NCI-H1105 (cell line): ENCODE measurements around the gene TM9SF4.
"Not testable (repeated sequence)": the region's sequence is repeated elsewhere in the genome, so short reads cannot be mapped to it uniquely, and the experiment has no call there.

Source experiments
- DNase-seq: peaks from one replicate; lab custom pipeline; 2025; lab: John Stamatoyannopoulos, UW

Gene TM9SF4

GRCh38 chr20:32190616-32191415, 81.3 kb downstream of the TM9SF4 start:
- DNase-seq = peak; percentile 11

GRCh38 chr20:32191422-32191821, 81.9 kb downstream of the TM9SF4 start:
- no peak for DNase-seq

DNA sequence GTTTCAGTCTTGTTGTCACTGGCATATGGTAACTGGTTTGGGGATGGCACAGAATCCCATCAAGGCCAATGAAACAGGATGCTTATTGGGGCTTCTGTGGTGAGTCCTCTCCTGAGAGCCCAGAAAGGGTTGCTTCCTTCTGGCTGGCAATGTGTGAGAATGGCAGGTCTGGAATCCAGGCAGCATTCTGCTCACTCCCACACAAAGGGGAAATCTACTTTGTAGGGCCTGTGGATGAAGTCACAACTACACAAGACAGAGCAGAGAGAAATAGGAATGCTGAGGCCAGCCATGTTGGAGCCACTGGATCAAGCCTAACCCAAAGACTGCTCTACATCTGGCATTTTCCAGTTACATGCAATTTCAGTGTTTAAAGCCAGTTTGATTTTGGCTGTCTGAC, 82.4 kb downstream of the TM9SF4 start:
- DNase-seq = no peak

- no peak for DNase-seq
These were observed 83.2 kb downstream of the TM9SF4 start for GRCh38 chr20:32192698-32193097.

DNA sequence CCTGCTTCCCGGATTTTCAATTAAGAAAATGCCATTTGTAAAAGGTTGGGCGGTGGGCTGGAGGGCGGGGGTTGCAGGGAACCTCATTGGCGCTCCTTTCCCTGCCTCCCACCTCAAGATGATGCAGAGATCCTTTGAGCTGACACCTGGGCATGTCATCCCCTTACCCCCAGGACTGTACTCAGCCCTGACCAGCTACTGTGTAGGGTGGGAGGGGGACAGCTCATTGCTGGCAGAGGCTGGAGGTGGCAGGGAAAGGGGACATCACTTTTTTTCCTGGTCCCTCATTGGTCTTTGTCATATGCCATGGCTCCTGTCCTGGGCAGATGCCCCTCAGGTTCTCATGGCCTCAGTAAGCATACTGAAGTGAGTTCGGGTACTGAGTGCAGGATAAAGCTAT, 83.8 kb downstream of the TM9SF4 start:
- not testable (repeated sequence) for DNase-seq

- no peak for DNase-seq
These were observed 84.5 kb downstream of the TM9SF4 start for GRCh38 chr20:32193996-32194395.

DNA sequence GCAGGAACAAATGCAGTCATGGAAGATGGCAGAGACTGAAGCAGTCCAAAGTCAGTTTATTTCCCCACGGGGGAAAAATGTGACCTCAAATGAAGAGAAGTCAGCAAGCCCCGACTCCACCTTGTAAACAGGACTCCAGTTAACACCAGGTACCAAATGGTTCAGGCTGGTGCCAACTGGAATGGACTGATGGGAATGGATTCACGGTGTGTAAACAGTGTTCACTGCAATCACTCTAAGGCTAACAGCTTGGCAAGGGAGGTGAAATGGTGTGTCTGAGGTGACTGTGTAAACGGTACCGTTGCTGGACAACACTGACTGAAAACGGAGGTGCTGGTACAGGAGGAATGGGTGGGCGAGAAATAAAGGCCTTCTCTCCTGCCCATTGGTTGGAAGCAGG, 86.1 kb downstream of the TM9SF4 start:
- no peak for DNase-seq

GRCh38 chr20:32196613-32197012, 87.1 kb downstream of the TM9SF4 start:
- DNase-seq = not testable (repeated sequence)

DNA sequence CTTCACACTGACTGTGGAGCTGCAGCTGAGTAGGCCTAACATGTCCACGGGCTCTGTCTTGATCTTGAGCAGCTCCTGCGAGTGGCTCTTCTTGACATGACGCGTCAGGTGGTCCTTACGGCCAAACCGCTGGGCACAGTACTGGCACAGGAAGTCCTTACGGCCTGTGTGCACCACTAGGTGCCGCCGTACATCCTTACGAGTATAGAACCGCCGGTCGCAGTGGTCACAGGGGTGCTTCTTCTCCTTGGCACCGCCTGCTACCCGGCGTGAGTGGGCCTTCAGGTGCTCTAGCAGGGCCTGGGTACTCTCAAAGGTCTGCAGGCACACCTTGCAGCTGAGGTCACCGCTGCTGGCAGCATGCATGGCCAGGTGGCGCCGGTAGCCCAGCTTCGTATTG, 87.6 kb downstream of the TM9SF4 start:
- not testable (repeated sequence) for DNase-seq

GRCh38 chr20:32199006-32199405, 89.5 kb downstream of the TM9SF4 start:
- no peak for DNase-seq

DNA sequence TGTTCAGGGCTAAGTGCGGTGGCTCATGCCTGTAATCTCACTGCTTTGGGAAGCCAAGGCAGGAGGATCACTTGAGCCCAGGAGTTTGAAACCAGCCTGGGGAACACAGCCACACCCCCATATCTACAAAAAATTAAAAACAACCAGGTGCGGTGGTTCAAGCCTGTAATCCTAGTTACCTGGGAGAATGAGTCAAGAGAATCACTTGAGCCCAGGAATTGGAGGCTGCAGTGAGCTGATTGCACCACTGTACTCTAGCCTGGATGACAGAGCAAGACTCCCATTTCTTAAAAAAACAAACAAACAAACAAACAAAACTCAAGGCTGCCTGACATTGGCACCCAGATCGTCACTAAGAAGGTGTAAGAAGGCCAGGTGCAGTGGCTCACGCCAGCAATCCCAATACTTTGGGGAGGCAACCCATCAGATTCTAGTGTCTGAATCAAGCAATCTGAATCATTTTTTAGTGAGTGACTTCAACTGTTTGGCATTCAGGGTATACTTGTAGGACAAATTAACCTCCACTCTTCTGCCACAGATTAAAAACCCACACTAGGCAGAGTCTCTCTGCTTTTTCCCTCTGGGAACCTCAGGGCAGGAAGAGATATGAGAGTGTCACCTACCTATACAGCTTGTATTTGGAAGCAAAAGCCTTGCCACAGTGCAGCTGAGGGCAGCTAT, 91.9 kb downstream of the TM9SF4 start:
- DNase-seq = no peak

GRCh38 chr20:32201977-32202363, 92.5 kb downstream of the TM9SF4 start:
- DNase-seq = no peak

DNA sequence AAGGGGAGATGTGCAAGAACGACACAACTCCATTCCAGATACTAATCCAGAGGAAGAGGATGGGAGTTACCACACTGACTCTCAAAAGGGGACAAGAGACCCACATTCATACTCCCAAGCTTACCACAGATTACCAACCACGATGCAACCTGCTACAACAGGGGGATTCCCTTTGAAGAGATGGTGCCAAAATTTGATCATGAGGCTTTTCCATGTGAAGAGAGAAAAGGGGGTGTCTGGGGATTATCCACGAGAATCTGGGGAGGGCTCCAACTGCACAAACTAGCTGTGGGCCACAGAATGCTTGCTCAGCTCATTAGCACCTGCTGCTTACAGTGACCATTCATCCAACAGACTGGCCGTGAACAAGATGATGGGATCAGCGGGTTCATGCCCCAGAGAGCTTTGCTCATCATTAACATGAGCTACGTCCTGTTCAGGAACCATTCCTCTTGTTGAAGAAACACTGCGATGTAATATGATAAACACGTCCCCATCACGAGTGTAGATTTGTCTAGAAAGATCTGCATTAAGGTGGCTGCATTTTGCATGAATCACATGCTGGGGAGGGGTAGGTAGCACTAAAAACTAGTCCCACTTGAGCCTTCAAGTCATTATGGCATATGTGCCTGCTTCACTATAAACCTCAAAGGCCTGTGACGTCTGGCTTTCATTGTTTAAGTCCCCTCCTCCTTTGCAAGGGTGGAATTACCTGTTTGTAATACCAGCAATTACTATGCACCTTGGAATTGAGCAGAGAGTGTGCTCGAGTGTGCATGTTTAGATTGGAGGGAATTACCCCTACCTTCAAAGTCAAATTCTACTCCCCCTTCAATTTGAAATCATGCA, 94.1 kb downstream of the TM9SF4 start:
- DNase-seq = no peak

DNA sequence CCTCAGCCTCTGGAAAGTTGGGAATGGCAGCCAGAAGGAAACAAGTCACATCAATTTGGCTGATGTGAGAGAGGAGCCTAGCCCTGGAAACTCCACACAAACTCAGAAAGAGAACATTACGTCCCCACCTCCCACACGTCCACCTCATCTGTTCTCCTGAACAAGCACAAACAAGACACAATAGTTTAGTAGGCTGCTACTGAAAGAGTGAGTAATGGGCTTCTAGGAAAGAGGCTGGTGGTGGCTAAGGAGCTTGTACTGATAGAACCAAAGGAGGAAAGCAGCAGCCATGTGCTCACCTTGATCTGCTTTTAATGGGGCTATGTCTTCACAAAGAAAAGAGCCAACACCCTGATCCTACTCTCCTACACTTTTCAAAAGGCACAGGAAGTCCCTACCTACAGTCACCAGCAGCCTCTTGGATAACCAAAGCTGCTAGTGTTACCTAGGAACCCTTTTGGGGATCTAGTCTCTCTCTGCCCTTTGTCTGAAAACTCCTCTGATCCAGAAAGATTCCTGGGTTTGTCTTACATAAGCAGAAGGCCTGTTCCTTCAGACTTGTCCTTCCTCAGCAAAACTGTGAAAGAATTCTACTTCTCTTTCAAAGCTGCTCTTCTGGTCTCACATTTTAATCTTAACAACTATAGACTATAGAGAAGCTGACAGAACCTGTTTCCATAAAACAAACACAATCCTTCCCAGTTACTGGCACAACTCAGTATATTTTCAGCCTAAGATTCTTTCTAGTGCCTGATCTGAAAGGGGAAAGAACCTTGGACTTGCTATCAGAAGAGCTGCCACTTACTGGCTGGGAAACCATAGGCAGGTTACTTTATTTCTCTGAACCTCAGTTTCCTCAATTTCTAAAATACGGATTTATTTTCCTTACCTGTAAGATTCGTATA, 94.9 kb downstream of the TM9SF4 start:
- DNase-seq = no peak

DNA sequence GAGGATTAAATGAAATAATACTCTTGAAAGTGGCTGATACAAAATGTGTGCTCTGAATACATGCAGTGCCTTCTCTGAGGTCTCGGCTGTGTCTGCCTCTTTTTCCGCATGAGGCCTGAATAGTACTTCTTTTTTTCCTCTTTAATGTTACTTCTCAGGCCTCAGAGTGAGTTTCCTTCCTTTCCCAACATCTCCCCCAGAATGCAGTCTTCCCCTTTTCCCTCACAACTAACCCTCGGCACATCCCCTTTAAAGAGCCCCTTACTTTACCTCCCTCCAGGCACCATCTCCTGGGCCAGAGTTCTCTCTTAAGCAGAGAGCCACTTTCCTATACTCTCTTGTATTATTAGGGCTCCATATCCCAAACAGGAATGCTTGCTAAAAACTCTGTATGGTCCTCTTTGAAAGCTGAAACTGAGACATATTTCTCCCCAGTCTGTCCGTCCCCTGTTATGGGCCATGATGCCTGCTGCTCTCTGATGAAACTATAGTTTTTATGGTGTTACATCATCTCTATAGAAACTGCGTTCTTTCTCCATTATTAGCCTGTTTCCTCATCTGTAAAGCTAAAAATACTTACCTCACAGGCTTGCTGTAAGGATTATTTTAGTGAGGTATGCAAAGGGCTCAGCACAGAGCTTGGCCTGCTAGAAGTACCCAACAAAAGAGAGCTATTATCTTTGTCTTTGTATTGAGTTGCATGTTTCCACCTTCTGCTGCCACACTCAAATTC, 95.8 kb downstream of the TM9SF4 start:
- no peak for DNase-seq

DNA sequence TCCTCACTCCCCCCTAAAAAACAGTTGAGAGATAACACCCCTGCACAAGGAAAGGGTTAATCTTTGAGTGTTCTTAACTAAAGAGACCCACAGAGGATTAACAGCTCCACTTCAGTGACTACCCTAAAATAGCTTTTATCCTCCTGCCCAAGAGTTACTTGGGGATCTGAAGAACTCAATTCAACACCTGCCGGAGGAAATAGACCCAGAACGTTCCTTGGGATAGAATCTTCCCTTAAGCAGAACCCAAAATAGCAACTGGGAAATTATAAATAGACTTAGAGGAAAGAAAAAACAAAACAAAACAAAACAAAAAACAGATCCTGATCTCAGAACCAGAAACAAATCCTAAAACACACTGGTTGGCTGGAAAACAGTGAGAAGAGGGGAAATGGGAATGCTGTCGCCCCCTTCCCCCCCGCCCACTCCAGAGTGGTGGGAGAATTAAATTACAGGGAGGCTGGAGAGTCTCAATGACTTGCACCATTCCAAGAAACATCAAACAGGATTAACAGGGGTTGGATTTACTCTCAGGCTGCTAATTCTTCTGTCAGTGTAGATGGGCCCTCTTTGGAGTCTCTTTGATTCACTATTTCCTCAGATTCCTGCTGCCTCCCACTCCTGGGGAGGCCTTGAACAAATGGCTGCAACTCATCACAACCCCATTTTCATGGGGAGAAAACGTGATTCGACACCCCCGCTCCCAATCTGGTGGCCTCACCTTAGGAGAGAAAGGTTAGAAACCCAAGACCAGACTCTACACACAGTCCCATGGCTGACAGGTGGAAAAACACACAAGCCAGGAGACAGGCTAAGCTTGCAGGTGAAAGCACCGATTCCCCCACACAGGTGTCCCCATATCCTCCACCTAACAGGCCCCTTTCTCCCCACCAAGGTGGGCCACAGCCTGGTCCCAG, 96.6 kb downstream of the TM9SF4 start:
- no peak for DNase-seq

GRCh38 chr20:32206760-32207625, 97.5 kb downstream of the TM9SF4 start:
- DNase-seq = no peak

DNA sequence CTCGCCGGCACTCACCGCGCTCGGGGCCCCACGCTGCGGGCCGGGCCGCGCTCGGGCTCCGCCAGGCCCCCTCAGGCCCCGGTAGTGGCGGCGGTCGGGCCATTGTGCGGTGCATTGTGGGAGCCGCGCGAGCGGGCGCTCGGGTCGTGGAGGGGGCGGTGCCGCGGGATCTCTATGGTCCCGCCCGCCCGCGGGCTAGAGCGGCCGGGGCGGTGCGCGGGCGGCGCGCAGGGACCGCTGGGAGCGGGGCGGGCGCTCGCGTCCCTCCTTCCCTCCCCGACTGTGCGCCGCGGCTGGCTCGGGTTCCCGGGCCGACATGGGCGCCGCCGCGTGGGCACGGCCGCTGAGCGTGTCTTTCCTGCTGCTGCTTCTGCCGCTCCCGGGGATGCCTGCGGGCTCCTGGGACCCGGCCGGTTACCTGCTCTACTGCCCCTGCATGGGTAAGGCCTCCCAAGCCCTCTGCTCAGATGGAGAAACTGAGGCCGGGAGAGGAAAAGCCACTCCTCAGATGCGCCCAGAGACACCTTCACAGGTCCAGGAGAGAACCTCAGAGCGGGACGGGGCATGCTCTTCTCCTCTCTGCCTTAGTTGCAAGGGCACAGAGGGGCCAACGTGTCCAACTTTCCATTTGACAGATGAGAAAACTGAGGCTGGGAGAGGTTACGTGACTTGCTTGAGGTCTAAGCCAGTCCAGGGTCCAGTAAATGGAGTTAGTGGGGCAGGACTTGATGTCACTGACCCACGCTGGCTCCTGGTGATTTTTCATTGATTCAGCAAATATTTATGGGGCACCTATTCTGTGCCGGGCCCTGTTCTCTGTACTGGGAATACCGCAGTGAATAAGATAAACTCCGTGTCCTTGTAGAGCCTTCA, 98.3 kb downstream of the TM9SF4 start, which contains the start of the genes PLAGL2 and POFUT1:
TSS of gene PLAGL2 (minus strand) at position 118 of the 873 bp plus-strand sequence. CDS start 5,565 bp downstream, outside the sequence.
TSS of gene POFUT1 (plus strand) at position 255 of the 873 bp plus-strand sequence. CDS start at position 317, 62 bp downstream.
- peak; percentile 87 for DNase-seq
